Gastroesophageal sphincter (tissue), 4 donors: ENCODE data around the gene FEM1B. TPM values are rescaled to one million over a fixed set of nuclear protein-coding genes. Genes with fewer than 3 reads are reported as not detected.

Experiments
- ATAC-seq: fragments of 150-250 bp; one replicate; pipeline ENCODE4 v1.9.1; 2016; ENCODE audit warnings: mild to moderate bottlenecking, moderate library complexity
- H3K27ac ChIP-seq, 4 donors: fragments of 200-600 bp; sonication (generic) in 3 of 4; 1 replicate in 3 of 4; 2 replicates in 1 of 4; pipeline ENCODE4 v1.5.1; 2016 to 2019
- H3K27me3 ChIP-seq: fragments of 200-600 bp; sonication (generic); one replicate; pipeline ENCODE4 v1.5.1; 2019
- H3K36me3 ChIP-seq, 2 donors: fragments of 200-600 bp; sonication (generic); one replicate each; pipeline ENCODE4 v1.5.1; 2019; ENCODE audit warnings: control low read depth in 1 of 2
- H3K4me1 ChIP-seq, 3 donors: fragments of 200-600 bp; sonication (generic); 1 replicate in 2 of 3; 2 replicates in 1 of 3; pipeline ENCODE4 v1.5.1; 2016 to 2019; ENCODE audit warnings: control low read depth in 2 of 3
- H3K4me3 ChIP-seq, 2 donors: fragments of 200-600 bp; sonication (generic); one replicate each; pipeline ENCODE4 v1.5.1; 2019; ENCODE audit warnings: mild to moderate bottlenecking in 1 of 2, moderate library complexity in 1 of 2
- H3K9me3 ChIP-seq, 3 donors: fragments of 200-600 bp; sonication (generic); one replicate each; pipeline ENCODE4 v1.5.1; 2017 to 2019; ENCODE audit warnings: control low read depth in 2 of 3
- EP300 ChIP-seq: sonication (generic); formaldehyde crosslinking; IDR thresholded peaks from one replicate; pipeline ENCODE4 v1.6.1; 2017; ENCODE audit warnings: antibody characterized with exemption, mild to moderate bottlenecking
- POLR2A ChIP-seq, 2 donors: fragments of 450-650 bp; IDR thresholded peaks; one replicate each; pipeline ENCODE4 v1.6.1; 2017; ENCODE audit warnings: antibody characterized with exemption in 2 of 2, mild to moderate bottlenecking in 2 of 2, moderate library complexity in 1 of 2
- POLR2AphosphoS5 ChIP-seq: sonication (generic); formaldehyde crosslinking; IDR thresholded peaks from one replicate; pipeline ENCODE4 v1.6.1; 2017; ENCODE audit warnings: antibody characterized with exemption
- WGBS, 2 donors: methylation state at CpG; one replicate each; pipeline ENCODE4 v1.1.5; 2018; ENCODE audit warnings: low coverage in 1 of 2; 5-methylcytosine and 5-hydroxymethylcytosine counted together
- total RNA-seq, 4 donors: library from RNA; depleted of rRNA; stranded (reverse); fragments of >200 nt; gene quantifications; one replicate each; pipeline ENCODE4 v1.1.0, GENCODE V29; 2016
- TF ChIP-seq, protein P1 (sequence below), 4 experiments: fragments of 200-600 bp in 2 of 4; fragments of 450-650 bp in 2 of 4; sonication (generic) in 1 of 4; IDR thresholded peaks; one replicate each; pipeline ENCODE4 v1.5.1; 2017 to 2019; ENCODE audit warnings: antibody characterized with exemption in 4 of 4, mild to moderate bottlenecking in 2 of 4, moderate library complexity in 2 of 4

FEM1B gene
- total RNA-seq, 4 donors from 2014 or later: 64.8 to 71.7 (median 67.5) TPM

GRCh38 chr15:68318008-68318835, 40.7 kb downstream of the FEM1B start:
- 80 to 83% methylated on average over 1 to 3 of the region's 6 CpGs for WGBS, 2 donors
- H3K4me3 ChIP-seq: no peak overlapping the region
- no peaks in the 10 kb centered on the region for H3K4me1 ChIP-seq
- peaks cover 30% of the 10 kb centered on the region for H3K27me3 ChIP-seq
- H3K9me3 ChIP-seq: no peaks in the 10 kb centered on the region
- ATAC-seq: no peak
- H3K36me3 ChIP-seq: no peaks in the 10 kb centered on the region
- TF ChIP-seq, protein P1, sequence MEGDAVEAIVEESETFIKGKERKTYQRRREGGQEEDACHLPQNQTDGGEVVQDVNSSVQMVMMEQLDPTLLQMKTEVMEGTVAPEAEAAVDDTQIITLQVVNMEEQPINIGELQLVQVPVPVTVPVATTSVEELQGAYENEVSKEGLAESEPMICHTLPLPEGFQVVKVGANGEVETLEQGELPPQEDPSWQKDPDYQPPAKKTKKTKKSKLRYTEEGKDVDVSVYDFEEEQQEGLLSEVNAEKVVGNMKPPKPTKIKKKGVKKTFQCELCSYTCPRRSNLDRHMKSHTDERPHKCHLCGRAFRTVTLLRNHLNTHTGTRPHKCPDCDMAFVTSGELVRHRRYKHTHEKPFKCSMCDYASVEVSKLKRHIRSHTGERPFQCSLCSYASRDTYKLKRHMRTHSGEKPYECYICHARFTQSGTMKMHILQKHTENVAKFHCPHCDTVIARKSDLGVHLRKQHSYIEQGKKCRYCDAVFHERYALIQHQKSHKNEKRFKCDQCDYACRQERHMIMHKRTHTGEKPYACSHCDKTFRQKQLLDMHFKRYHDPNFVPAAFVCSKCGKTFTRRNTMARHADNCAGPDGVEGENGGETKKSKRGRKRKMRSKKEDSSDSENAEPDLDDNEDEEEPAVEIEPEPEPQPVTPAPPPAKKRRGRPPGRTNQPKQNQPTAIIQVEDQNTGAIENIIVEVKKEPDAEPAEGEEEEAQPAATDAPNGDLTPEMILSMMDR (IDR thresholded peaks at IDR 0.05): no peak
- TF ChIP-seq EP300 (no peak), POLR2A (IDR thresholded peaks at IDR 0.05) (no peak), POLR2AphosphoS5 (no peak)
- no peak overlapping the region for H3K27ac ChIP-seq

DNA sequence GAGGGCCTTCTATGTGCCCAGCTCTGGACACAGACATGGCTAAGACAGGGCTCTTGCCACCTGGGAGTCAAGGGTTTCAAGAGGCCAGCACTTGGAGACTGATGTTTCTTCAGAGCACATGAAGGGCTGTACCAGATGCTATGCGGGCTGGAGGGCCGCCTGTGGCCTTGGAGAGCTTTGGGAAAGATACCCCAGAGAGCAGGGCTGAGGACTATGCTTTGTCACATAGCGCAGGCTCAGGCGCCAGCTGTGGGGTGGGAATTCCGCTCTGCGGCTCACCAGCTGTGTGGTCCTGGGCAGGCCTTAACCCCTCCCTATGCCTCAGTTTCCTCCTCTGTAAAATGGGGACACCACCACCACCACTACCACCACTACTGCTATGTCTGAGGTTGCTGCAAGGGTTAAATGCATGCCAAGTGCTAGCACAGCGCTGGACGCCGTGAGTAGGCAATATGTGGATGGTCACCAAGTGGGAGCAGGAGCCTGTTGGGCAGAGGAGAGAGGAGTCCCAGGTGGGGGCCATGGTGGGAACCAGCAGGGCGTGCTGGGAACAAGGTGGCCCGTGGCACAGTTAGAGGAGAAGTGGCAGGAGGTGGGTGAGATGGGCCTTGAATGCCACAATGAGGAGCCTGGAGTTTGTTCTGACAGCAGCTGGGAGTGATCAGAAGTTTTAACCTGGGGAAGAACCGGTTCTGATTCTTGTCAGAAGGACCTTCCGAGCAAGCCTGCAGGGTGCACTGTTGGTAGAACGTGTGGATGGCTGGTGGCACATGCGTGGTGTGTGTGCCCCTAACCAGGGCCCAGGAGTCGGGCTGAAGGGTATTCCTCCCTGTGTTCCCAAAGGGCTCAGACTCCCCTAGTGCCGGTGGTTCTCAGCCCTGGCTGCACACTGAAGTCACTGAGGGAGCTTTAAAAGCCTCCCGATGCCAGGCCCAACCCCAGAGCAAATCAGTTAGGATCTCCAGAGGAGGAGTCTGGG, 41.7 kb downstream of the FEM1B start:
- Histone ChIP-seq H3K36me3 (no peaks in the 10 kb centered on the region), H3K4me1 (no peaks in the 10 kb centered on the region), H3K27ac (no peak overlapping the region), H3K9me3 (no peaks in the 10 kb centered on the region), H3K27me3 (peaks cover 20% of the 10 kb centered on the region), H3K4me3 (no peak overlapping the region)
- 81 to 85% methylated on average over 9 to 14 of the region's 18 CpGs for whole genome bisulfite sequencing, 2 donors
- TF ChIP-seq POLR2AphosphoS5: no peak
- TF ChIP-seq POLR2A (IDR thresholded peaks at IDR 0.05): no peak
- TF ChIP-seq, protein P1 (IDR thresholded peaks at IDR 0.05): no peak
- TF ChIP-seq EP300: no peak
- ATAC-seq: no peak

DNA sequence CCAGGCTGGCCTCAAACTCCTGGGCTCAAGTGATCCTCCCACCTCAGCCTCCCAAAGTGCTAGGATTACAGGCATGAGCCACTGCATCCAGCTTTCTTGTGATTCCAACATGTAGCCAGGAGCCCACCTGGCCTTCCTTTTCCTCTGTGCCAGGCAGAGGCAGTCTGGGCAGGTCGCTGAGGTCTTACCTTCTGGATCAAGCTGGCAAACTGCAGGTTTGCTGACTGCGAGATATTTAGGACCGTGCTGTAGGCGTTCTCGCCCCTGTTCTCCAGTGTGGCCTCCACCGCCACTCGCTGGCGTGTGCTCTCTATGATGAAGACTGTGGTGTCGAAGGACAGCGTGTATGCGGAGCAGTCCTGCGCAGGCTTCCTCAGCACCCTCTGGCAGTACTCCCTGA, 42.5 kb downstream of the FEM1B start:
- TF ChIP-seq POLR2AphosphoS5 (no peak), POLR2A (IDR thresholded peaks at IDR 0.05) (no peak), EP300 (no peak)
- TF ChIP-seq, protein P1 (IDR thresholded peaks at IDR 0.05): no peak
- peaks cover 17% of the 10 kb centered on the region for H3K27me3 ChIP-seq
- H3K4me1 ChIP-seq: no peaks in the 10 kb centered on the region
- WGBS, 2 donors: 76% methylated on average over 2 of the region's 12 CpGs; no CpG with 5 or more reads in 1 of the 2 donors
- no peak overlapping the region for H3K4me3 ChIP-seq
- no peaks in the 10 kb centered on the region for H3K9me3 ChIP-seq
- H3K36me3 ChIP-seq: no peaks in the 10 kb centered on the region
- no peak for ATAC-seq
- H3K27ac ChIP-seq: no peak overlapping the region

- no peak for ATAC-seq
- no peak overlapping the region for H3K27ac ChIP-seq
- TF ChIP-seq POLR2A (IDR thresholded peaks at IDR 0.05) (no peak), POLR2AphosphoS5 (no peak), EP300 (no peak)
- TF ChIP-seq, protein P1 (IDR thresholded peaks at IDR 0.05): no peak
These were observed 43.7 kb downstream of the FEM1B start for GRCh38 chr15:68321229-68321628.

More at GRCh38 chr15:68321229-68321628, 43.7 kb downstream of the FEM1B start:
- no peaks in the 10 kb centered on the region for H3K4me1 ChIP-seq
- no peaks in the 10 kb centered on the region for H3K9me3 ChIP-seq
- H3K4me3 ChIP-seq: no peak overlapping the region
- H3K27me3 ChIP-seq: peaks cover 6% of the 10 kb centered on the region
- no CpG with 5 or more reads among the region's 7 CpGs for WGBS, 2 donors
- H3K36me3 ChIP-seq: no peaks in the 10 kb centered on the region
